GDM1 (cell line): Measurements from ENCODE around the gene EFEMP2.
A peak's percentile ranks its signal among the peaks of the same experiment; 100 is the strongest.

ENCODE experiments used
- DNase-seq: peaks from one replicate; lab custom pipeline; 2025; lab: John Stamatoyannopoulos, UW

EFEMP2 gene

GRCh38 chr11:65826984-65827735 lies 45.4 kb downstream of the EFEMP2 start:
- no peak for DNase-seq

DNA sequence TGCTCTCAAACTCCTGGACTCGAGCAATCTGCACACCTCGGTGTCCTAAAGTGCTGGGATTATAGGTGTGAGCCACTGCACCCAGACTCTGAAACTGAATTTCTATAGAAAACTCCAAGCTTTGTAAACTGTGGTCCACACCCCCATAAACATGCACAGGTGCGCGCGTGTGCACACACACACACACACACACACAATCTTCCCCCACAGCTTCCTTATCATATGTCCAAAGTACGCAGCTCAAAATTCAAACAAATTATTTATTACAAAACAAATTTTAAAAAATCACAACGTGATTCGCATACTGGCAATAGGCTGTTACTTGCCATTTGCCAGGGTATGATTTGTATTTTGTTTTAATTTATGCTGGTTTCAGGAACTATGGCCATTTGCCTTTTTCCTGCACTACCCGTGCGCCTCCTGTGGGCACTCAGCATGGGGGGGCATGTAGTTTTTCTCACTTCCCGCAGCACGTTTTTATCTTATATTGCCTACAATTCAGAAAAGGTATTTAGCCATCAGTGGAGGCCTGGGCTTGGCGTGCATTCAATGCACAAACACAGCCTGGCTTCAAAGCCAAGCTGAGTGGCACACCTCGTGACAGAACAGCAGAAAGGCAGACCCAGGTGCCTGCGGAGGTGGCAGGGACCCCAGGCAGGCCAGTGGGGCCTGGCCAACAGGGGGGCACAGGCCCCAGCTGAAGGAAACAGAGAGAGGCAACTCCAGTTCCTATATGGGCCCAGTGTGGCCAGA lies 49.6 kb downstream of the EFEMP2 start:
- DNase-seq: no peak

GRCh38 chr11:65821107-65821506 lies 51.5 kb downstream of the EFEMP2 start:
- DNase-seq: no peak

GRCh38 chr11:65817835-65818680 lies 54.5 kb downstream of the EFEMP2 start:
- peak; percentile 83 for DNase-seq

GRCh38 chr11:65817312-65817834 lies 55.2 kb downstream of the EFEMP2 start:
- no peak for DNase-seq

DNA sequence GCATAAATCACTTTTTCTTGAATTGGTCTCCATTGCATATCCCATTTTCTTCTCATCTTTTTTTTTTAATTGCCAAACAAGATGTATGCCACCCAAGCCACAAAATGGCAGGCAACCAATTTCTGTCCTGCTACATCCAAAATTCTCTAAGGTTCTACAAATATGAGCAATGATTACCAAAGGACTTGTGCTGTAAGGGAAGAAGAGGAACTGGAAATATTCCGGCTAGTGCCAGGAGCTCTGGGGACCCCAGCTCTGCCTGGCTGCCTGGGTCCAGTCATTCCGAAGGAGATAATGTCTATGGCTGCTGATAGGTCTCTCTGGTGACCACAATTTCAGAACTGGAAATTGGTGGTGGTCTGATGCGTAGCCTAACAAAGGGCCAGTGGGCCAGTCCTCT lies 55.9 kb downstream of the EFEMP2 start:
- no peak for DNase-seq
